Panc1 (cell line): ENCODE data around the gene ZNF775. TPM values are rescaled to one million over a fixed set of nuclear protein-coding genes. Genes with fewer than 3 reads are reported as not detected.

ENCODE experiments used
- ATAC-seq: fragments of 200-7000 bp; cut with Tn5 transposase; 2 replicates; pipeline ENCODE4 v1.9.1; 2020; ENCODE audit warnings: mild to moderate bottlenecking, moderate library complexity
- BruUV-seq: library from RNA; stranded (reverse); fragments of 400-500 nt; replicated peaks from 2 replicates; lab custom pipeline; 2021; lab: Mats Ljungman, UMichigan
- CTCF ChIA-PET: fragments of 300-600 bp; sonication (Branson Sonifier 250); formaldehyde crosslinking; loops from one replicate; lab custom pipeline; 2022; ENCODE audit warnings: antibody characterized with exemption; lab: Charles Lee
- POLR2A ChIA-PET: fragments of 300-600 bp; sonication (Branson Sonifier 250); formaldehyde crosslinking; loops from one replicate; lab custom pipeline; 2022; ENCODE audit warnings: antibody characterized with exemption; lab: Charles Lee
- DNase-seq: peaks from one replicate; pipeline ENCODE4 v3.0.0-alpha.2; 2010; ENCODE audit warnings: low read depth, low spot score
- H3K27ac ChIP-seq: 2 replicates; pipeline ENCODE4 v1.5.1; 2011; ENCODE audit warnings: mild to moderate bottlenecking, low read length, inconsistent platforms
- H3K27me3 ChIP-seq: fragments of 200-500 bp; sonication (Bioruptor generic); 2 replicates; pipeline ENCODE4 v1.6.0; 2014; ENCODE audit warnings: low read length, inconsistent platforms; ENCODE audit not compliant: control insufficient read depth, insufficient read depth
- H3K36me3 ChIP-seq: fragments of 200-500 bp; sonication (Bioruptor generic); 2 replicates; pipeline ENCODE4 v1.5.1; 2014; ENCODE audit warnings: inconsistent platforms, mild to moderate bottlenecking, low read length, moderate library complexity; ENCODE audit not compliant: control insufficient read depth, insufficient read depth
- H3K4me1 ChIP-seq: 2 replicates; pipeline ENCODE4 v1.5.1; 2011; ENCODE audit warnings: inconsistent platforms, mild to moderate bottlenecking, low read length, moderate library complexity; ENCODE audit not compliant: control insufficient read depth, insufficient read depth
- H3K4me3 ChIP-seq, 2 experiments: 2 replicates each; pipeline ENCODE4 v1.5.1; 2011 to 2012; ENCODE audit warnings: low read depth in 2 of 2, low read length in 2 of 2, mild to moderate bottlenecking in 2 of 2, inconsistent platforms in 1 of 2, moderate library complexity in 1 of 2
- H3K9me3 ChIP-seq: fragments of 200-500 bp; sonication (Bioruptor generic); 2 replicates; pipeline ENCODE4 v1.5.1; 2014; ENCODE audit warnings: low read depth, mild to moderate bottlenecking, inconsistent platforms, low read length, moderate library complexity; ENCODE audit not compliant: control insufficient read depth, insufficient read depth
- CTCF ChIP-seq: fragments of 450-650 bp; IDR thresholded peaks from 2 replicates; pipeline ENCODE4 v1.5.1; 2017; ENCODE audit warnings: mild to moderate bottlenecking
- POLR2AphosphoS5 ChIP-seq: IDR thresholded peaks from 2 replicates; pipeline ENCODE4 v1.6.1; 2012; ENCODE audit warnings: mild to moderate bottlenecking, low read depth, low read length, moderate library complexity
- REST ChIP-seq, 2 experiments: IDR thresholded peaks; 2 replicates each; pipeline ENCODE4 v1.6.1; 2011 to 2012; ENCODE audit warnings: low read depth in 2 of 2, control low read depth in 1 of 2, low read length in 1 of 2, mild to moderate bottlenecking in 1 of 2, moderate library complexity in 1 of 2; ENCODE audit not compliant: insufficient read depth in 1 of 2
- SIN3A ChIP-seq: IDR thresholded peaks from 2 replicates; pipeline ENCODE4 v1.6.1; 2012; ENCODE audit warnings: low read depth, mild to moderate bottlenecking, low read length, moderate library complexity, borderline replicate concordance; ENCODE audit not compliant: insufficient read depth
- TCF7L2 ChIP-seq: IDR thresholded peaks from 2 replicates; pipeline ENCODE4 v1.6.1; 2011; ENCODE audit warnings: mild to moderate bottlenecking, low read depth, low read length, inconsistent platforms
- in situ Hi-C: cut with HindIII; loops from 2 replicates; pipeline ENCODE4 v1.10.0; 2016; ENCODE audit warnings: low sequenced_read_pairs, low pct_unique_long_range_greater_than_20kb
- intact Hi-C: fragments of 100-400 bp; cut with micrococcal nuclease; formaldehyde crosslinking; loops from one replicate; pipeline ENCODE4 v1.10.0; 2022; ENCODE audit not compliant: unreplicated experiment
- total RNA-seq: library from RNA; stranded (reverse); gene quantifications from one replicate; pipeline ENCODE4 v1.2.1, GENCODE V29; 2021; ENCODE audit not compliant: unreplicated experiment

Gene ZNF775
- total RNA-seq, 1 experiment from 2014 or later: 14.7 TPM

DNA sequence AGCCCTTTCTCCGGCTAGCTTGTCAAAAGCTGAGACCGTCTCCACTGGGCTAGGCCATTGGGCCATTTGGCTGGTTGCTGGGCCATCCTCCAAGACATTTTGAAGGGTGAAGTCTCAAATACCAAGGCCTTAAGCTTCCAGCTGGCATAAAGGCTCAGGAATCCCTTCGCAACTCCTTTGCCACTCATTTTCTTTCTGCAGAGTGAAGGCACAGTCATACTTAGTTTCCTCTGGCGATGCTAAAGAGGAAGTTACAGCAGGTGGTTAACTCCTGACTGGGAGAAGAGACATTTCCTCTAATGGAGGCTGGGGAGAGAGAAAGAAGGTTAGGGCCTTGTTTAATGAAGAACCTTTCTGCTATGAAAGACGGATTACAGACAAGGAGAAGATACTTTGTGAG, 15.3 kb upstream of the ZNF775 start:
- Histone ChIP-seq H3K4me3 (no peak overlapping the region), H3K4me1 (peaks cover 22% of the 10 kb centered on the region), H3K9me3 (no peaks in the 10 kb centered on the region), H3K27me3 (no peaks in the 10 kb centered on the region), H3K27ac (peak overlapping the region; percentile 13; the same call in 1 of the 2 replicates), H3K36me3 (no peaks in the 10 kb centered on the region)
- TF ChIP-seq TCF7L2 (no peak), CTCF (no peak), SIN3A (no peak), REST (IDR thresholded peaks at IDR 0.05; ENCODE audit: insufficient read depth in 1 of 2, low read depth in 2 of 2, low read length in 1 of 2) (no peak)
- DNase-seq (no peak), ATAC-seq (no peak)
- intact Hi-C loops: no loop called here
- CTCF ChIA-PET: no interaction called here
- BruUV-seq: no TSS peak
- in situ Hi-C loops: no loop called here
- POLR2A ChIA-PET: no interaction called here

- TF ChIP-seq SIN3A (no peak), TCF7L2 (no peak), POLR2AphosphoS5 (no peak), CTCF (no peak), REST (IDR thresholded peaks at IDR 0.05; ENCODE audit: insufficient read depth in 1 of 2, low read depth in 2 of 2, low read length in 1 of 2) (no peak)
- peaks cover 5% of the 10 kb centered on the region; the same call in 1 of the 2 replicates for H3K36me3 ChIP-seq
- DNase-seq (no peak), ATAC-seq (no peak)
- H3K4me3 ChIP-seq: no peak overlapping the region
- ChIA-PET POLR2A (no interaction called here), CTCF (no interaction called here)
- intact Hi-C loops: no loop called here
- H3K9me3 ChIP-seq: no peaks in the 10 kb centered on the region
- peaks cover 27% of the 10 kb centered on the region for H3K4me1 ChIP-seq
- H3K27ac ChIP-seq: no peak overlapping the region
- H3K27me3 ChIP-seq: no peaks in the 10 kb centered on the region
- BruUV-seq: no TSS peak
- in situ Hi-C loops: no loop called here
Measured at GRCh38 chr7:150365194-150365593, 13.9 kb upstream of the ZNF775 start.
